22Rv1 (cell line): Measurements from ENCODE around the gene POLA1.

Source experiments
- ZFX ChIP-seq: fragments of 450-650 bp; IDR thresholded peaks from 2 replicates; pipeline ENCODE4 v1.6.1; 2017; ENCODE audit warnings: antibody characterized with exemption, borderline replicate concordance
- TF ChIP-seq, protein P1 (sequence below): fragments of 450-650 bp; IDR thresholded peaks from 2 replicates; pipeline ENCODE4 v1.5.1; 2017; ENCODE audit warnings: mild to moderate bottlenecking

GRCh38 chrX:24979081-24979480 lies 285.4 kb downstream of the POLA1 start:
- TF ChIP-seq, protein P1, sequence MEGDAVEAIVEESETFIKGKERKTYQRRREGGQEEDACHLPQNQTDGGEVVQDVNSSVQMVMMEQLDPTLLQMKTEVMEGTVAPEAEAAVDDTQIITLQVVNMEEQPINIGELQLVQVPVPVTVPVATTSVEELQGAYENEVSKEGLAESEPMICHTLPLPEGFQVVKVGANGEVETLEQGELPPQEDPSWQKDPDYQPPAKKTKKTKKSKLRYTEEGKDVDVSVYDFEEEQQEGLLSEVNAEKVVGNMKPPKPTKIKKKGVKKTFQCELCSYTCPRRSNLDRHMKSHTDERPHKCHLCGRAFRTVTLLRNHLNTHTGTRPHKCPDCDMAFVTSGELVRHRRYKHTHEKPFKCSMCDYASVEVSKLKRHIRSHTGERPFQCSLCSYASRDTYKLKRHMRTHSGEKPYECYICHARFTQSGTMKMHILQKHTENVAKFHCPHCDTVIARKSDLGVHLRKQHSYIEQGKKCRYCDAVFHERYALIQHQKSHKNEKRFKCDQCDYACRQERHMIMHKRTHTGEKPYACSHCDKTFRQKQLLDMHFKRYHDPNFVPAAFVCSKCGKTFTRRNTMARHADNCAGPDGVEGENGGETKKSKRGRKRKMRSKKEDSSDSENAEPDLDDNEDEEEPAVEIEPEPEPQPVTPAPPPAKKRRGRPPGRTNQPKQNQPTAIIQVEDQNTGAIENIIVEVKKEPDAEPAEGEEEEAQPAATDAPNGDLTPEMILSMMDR = no peak
- TF ChIP-seq ZFX = no peak
